Fibroblast of the conjunctiva (primary cell): ENCODE data around the gene UPK1A.
"Not testable (repeated sequence)": the region's sequence is repeated elsewhere in the genome, so short reads cannot be mapped to it uniquely, and the experiment has no call there.

Experiments
- DNase-seq: peaks from one replicate; pipeline ENCODE4 v3.0.0-alpha.2; 2010; ENCODE audit warnings: low read depth

The UPK1A gene

DNA sequence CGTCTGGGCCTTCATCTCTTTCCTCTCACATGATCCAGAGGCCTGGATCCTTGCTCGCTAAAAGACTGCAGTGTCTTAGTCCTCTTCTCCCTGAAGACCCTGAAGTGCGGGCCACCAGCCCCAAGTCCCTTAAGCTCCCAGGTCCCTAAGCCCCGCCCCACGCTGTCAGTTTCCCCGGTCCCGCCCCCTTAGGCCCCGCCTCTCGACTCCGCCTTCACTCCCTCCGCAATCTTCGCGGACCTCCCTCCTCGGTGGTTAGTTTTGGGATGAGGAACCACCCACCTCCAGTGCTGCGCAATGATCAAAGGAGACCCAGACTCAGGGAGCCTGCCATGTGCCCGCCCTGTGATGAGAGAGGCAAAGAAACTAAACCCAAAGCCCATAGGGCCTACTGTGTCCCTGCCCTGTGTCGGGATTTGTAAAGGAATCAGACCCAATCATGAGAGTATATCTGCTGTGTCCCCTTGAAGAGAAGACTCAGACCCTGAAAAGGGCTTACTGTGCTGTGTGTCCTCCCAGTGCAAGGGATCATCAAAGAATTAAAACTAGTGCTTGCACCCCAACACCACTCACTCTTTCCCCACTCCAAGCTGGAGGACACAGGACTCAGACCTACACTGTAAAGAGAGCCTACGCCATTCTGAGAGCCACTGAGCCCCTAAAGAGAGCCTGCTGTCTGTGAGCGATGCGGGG, 21.2 kb upstream of the UPK1A start:
- DNase-seq = no peak

DNA sequence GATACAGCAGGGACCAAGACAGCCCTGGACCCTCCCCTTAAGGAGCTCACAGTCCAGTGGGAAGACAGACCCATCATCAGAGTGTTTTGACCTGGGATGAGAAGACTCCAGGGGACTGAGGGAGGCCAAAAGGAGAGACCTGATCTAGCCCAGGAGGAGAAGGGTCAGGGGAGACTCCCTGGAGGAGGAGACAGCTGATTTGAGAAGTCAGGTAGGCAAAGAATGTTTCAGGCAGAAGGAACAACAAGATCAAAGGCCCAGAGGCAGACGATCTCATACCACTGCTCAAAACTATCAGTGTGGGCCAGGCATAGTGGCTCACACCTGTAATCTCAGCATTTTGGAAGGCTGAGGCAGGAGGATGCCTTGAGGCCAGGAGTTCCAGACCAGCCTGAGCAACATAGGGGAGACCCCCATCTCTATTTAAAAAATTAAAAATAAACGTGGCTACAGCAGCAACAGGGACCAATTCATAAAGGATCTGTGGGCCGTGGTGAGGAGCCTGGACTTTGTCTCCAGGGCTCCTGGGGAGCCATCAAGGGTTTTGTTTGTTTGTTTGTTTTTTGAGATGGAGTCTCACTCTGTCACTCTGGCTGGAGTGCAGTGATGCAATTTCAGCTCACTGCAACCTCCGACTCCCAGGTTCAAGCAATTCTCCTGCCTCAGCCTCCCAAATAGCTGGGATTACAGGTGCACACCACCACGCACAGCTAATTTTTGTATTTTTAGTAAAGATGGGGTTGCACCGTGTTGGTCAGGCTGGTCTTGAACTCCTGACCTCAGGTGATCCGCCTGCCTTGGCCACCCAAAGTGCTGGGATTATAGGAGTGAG, 20.4 kb upstream of the UPK1A start:
- DNase-seq = no peak

DNA sequence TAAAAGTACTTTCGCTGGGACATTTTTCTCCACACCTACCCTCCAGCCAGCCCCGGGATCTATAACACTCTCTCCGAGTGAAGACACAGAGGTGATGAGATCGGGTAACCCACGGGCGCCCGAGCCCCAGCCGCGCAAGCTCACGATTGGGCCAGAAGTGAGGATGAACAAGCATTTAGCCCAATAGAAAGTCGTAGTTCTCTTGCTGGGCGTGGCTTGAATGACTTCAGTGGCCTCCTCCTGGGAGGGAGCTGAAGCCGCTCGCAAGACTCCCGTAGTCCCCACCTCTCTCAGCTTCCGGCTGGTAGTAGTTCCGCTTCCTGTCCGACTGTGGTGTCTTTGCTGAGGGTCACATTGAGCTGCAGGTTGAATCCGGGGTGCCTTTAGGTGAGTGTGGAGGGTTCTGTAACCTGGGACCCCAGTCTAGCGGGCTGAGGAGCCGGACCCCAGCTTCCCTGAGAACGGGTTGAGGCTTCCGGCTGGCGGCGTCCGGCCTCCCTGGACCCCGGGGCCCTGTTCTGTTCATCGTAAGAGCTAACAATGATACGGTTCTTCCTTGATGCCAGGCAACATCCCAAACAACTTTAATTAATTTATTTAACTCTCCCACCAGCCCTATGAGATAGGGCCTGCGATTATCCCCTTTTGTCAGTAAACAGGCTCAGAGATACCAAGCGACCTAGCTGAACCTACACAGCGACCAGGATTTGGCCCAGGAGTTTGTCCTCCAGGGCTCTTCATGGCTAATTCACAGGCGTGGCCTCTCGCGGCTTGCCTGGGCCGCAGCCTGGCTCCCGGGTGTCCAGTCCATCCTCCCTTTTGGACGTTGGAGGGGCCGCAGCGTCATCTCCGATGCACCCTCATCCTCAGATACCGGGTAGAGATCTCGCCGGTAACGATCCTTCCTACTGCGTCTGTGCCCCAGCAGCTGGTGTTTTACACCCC, 18.0 kb upstream of the UPK1A start, which contains the start of gene COX6B1:
Gene COX6B1 (plus strand): TSS at position 307 of the 945 bp plus-strand sequence. CDS start 2,921 bp downstream, outside the sequence.
- DNase-seq = peak; percentile 94

DNA sequence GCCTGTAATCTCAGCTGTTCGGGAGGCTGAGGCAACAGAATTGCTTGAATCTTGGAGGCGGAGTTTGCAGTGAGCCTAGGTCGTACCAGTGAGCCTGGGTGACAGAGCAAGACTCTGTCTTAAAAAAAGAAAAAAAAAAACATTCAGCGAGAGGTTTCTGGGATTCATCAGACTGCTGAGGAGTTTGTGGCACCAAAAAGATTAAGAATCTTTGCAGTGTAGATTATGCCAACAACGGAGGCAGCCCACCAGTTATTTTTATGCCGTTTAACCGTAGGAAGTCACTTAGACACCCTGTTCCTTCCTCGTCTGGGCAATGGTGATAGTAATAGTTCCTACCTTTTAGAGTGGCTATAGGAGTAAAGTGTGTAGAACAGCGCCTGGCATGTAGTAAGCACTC, 15.7 kb upstream of the UPK1A start:
- no peak for DNase-seq

DNA sequence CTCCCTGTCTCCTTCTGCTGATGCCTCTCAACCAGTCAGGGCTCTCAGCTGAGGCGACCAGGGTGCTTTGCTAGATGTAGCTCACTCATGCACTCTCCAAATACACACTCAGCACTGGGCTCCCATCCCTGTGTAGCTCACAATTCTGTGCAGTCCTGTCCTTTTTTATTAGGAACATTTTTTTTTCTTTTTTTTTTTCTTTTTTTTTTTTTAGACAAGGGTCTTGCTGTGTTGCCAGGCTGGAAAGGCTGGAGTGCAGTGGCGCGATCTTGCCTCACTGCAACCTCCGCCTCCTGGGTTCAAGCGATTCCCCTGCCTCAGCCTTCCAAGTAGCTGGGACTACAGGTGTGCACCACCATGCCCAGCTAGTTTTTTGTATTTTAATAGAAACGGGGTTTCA, 11.5 kb upstream of the UPK1A start:
- not testable (repeated sequence) for DNase-seq

DNA sequence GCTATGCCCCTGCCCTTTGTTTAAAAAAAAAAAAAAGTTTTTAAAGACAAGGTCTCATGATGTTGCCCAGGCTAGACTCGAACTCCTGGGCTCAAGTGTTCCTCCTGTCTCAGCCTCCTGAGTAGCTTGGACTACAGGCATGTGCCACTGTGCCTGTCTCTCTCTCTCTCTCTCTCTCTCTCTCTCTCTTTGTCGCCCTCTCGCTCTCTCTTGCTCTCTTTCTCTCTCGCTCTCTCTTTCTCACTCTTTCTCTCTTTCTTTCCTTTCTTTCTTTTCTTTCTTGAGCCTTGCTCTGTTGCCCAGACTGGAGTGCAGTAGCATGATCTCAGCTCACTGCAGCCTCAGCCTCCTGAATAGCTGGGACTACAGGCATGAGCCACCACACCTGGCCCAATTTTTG, 10.7 kb upstream of the UPK1A start:
- DNase-seq = no peak

DNA sequence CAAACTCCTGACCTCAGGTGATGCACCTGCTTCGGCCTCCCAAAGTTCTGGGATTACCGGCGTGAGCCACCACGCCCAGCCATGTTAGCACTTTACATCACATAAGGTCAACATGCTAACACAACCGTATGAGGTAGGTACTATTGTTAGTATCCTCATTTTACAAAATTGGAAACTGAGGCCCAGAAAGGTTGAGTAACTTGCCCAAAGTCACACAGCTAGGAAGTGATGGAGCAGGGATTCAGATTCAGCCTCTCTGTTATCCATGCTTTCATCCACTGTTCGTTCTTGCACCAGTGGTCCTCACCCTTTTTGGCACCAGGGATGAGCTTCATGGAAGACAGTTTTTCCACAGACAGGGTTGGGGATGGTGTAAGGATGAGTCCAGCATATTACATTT, 9.6 kb upstream of the UPK1A start:
- DNase-seq = no peak

DNA sequence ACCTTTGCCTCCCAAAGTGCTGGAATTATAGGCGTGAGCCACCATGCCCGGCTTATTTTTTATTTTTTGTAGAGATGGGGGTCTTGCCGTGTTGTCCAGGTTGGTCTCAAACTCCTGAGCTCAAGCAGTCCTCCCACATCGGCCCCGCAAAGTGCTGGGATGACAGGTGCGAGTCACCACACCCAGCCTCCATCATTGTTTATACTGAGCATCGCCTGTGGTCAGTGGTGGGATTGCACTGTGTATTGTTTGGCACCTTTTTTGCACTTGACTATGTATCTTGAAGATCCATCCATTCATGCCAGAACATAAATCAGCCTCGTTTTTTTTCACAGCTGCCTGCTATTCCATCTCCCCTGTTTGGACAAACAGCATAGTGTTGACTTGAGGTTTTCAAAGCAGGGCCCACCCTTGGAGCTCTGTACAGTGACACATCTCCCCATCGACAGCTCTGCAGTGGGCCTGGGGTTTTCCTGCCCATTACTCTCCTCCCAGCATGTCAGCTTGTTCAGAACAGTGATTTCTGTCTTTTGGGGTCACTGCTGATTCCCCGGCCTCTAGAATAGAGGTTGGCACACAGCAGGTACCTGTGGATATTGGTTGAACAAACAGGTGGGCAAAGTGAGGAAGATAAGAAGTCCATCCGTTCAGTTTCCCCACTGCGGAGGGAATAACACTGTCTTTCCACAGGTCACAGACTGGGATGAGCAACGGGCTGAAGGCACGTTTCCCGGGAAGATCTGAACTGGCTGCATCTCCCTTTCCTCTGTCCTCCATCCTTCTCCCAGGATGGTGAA, 8.2 kb upstream of the UPK1A start:
- no peak for DNase-seq

DNA sequence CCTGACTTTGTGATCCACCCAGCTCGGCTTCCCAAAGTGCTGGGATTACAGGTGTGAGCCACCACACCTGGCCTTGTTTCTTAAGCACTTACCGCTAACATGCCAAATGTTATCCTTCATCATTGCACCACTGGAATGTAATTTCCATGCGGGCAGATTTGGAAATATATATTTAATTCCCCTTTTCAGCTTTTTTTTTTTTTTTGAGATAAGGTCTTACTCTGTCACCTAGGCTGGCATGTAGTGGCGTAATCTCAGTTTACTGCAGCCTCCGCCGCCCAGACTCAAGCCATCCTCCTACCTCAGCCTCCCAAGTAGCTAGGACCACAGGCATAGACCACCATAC, 4.3 kb upstream of the UPK1A start:
- no peak for DNase-seq

DNA sequence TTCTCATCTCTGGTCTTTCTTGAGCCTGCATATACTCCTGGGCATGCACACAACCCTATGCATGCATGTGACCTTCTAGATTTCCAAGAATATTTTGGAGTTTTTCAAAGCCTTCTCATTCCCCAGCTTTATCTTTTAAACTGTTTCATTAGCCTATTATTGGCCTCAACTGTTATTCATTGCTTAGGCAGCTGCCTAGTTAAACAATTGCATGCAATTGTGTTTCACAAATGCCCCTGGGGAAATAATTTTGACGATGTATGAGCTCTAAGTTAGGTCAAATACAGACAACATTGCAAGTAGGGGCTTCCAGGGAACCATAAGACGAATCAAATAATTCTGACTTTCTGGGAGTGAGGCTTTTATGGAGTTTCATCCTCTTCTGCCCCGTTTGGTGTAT, 2.3 kb upstream of the UPK1A start:
- DNase-seq = no peak

DNA sequence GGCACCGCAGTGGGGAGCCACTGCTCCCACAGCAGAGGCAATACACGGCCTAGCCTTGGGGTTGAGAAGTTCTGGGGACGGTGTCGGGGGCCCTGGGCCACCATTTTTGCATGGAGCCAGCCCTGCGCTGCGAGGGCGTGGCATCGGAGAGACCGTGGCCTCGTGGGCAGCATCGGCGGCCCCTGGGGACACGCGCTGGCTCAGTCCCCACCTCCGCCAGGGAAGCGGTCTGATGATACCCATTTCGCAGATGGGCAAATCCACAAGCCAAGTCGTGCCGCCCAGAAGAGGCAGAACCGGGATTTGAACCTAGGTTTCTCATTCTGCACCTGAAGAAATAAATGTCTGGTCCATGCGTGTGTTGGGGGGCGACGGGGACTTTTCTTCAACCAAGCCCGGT, 1.2 kb upstream of the UPK1A start:
- DNase-seq = no peak

DNA sequence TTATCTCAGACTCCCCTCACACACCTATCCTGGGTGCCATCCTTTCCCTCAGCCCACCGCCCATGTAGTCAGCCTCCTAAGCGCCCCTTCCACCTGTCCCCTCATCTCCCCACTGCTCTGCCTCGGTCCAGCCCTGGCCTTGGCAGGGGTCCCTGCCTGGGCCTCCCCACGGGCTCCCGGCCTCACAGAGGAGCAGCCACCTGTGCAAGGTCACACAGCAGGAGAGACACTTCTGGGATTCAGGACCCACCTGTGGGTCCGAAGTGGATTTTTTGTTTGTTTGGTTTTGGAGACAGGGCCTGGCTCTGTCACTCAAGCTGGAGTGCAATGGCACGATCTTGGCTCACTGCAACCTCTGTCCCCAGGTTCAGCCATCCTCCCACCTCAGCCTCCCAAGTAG, 713 bp upstream of the UPK1A start:
- no peak for DNase-seq

DNA sequence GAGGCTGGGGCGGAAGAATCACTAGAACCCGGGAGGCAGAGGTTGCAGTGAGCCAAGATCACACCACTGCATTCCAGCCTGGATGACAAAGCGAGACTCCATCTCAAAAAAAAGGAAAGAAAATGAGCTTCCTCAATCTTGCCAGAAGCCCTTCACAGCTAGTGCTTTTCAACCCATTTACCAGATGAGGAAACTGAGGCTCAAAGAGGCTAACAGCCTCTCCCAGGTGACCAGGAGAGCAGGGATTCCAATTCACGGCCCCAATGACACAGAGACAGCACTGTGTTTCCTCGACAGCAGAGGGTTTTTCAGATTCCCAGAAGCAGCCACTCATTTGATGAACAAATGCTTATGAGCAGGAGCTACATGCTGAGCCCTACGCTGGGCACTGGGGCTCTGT, 3.2 kb downstream of the UPK1A start:
- DNase-seq = no peak

DNA sequence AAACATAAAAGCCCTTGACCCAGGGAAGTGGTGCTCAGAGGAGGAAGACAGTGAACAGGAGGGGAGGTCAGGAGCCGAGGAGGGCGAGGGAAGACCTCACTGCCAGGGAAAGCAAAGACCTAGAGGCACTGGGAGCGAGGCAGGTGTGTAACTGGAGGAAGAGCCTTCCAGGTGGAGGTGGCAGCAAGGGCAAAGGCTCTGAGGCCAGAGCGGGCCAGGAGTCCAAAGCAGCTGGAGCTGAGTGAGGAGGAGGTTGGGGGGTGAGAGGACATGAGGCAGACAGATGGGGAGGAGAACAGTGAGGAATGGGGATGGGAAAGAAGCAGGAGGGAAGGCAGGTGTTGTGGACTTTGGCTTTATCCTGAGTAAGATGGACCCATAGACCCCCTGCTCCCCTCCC, 3.7 kb downstream of the UPK1A start:
- DNase-seq = no peak

DNA sequence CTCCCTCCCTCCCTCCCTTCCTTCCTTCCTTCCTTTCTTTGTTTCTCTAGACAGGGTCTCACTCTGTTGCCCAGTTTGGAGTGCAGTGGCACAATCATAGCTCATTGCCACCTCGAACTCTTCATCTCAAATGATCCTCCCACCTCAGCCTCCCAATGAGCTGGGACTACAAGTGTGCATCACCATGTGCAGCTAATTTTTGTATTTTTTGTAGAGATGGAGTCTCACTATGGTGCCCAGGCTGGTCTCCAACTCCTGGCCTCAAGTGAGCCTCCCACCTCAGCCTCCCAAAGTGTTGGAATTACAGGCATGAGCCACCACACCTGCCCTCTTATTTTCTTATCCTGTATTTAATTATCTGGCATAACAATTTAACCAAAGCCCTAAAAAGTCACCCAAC, 4.4 kb downstream of the UPK1A start:
- DNase-seq = no peak

DNA sequence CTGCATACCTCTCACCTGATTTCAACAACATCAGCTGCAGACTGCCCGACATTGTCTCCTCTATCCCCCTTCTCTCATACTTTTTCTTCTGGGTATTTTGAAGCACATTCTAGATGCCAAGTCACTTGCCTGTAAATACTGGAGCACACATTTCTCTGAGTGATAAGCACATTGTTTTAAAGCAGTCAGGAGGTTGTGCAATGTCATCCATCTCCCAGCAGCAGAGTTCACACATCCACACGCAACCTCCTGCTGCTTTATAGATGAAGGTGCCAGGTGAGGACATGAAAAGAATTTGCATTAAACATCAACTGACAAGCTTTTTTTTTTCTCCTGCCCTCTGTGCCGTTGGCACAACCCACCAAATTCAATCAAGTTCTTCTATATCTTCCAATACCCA, 5.5 kb downstream of the UPK1A start:
- no peak for DNase-seq

DNA sequence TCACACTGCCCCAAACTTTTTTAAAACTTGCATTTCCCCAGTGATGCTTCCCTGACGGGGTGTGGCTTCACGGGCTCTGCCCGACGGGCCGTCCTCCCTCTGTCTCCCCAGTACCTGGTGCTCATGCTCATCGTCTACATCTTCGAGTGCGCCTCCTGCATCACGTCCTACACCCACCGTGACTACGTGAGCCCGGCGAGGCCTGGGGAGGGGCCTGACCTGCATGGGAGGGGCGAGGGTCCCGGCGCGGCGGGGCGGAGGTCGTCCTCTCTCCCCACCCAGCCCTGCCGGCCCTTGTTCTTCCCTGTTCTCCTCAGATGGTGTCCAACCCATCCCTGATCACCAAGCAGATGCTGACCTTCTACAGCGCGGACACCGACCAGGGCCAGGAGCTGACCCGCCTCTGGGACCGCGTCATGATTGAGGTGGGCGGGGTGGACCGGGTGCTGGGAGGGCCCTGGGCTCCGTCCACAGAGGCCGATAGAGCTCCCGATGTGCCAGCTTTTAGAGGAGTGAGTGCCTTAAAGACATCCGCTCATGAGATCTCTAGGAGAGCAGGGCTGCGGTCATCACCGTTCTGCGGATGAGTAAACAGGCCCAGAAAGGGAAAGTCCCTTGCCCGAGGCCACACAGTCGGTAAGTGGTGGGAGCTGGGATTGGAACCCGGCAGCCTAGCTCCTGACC, 6.9 kb downstream of the UPK1A start:
- DNase-seq = no peak

DNA sequence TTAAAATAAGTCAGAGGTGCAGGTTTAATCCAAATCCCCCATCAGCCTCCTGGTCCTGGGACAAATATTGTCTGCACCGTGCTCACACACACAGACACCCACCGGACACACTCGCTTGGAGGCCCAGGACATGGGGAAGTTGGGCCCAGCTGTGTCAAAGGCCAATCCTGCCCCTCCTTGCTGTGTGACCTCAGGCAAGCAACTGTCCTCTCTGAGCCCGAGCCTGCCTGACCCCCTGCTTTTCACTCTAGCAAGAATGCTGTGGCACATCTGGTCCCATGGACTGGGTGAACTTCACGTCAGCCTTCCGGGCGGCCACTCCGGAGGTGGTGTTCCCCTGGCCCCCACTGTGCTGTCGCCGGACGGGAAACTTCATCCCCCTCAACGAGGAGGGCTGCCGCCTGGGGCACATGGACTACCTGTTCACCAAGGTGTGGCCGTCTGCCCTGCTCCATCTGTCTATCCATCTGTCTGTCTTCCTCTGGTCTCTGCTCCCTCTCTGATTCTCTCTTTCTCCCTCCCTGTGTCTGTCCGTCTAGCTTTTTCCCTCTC, 9.3 kb downstream of the UPK1A start:
- DNase-seq = no peak

DNA sequence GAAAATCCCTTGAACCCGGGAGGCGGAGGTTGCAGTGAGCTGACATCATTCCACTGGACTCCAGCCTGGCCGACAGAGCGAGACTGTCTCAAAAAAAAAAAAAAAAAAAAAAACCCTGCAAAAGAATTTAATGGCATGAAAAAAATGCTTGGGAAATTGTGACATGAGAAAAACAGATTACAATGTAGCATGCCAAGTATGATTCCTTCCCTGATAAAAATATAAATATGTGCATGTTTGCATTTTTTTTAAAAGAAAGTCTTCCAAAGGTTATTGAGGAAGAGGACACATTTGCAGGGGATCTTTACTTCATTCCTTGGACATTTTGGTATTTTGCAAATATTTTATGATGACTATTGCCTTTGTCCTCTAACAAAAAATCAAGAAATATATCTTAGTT, 23.5 kb downstream of the UPK1A start:
- DNase-seq = no peak

DNA sequence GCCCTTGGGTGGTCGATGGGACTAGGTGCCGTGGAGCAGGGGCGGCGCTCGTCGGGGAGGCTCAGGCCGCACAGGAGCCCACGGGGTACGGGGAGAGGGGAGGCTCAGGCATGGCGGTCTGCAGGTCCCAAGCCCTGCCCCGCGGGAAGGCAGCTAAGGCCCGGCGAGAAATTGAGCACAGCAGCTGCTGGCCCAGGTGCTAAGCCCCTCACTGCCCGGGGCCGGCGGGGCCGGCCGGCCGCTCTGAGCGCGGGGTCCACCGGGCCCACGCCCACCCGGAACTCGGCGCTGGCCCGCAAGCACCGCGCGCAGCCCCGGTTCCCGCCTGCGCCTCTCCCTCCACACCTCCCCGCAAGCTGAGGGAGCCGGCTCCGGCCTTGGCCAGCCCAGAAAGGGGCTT, 24.8 kb downstream of the UPK1A start:
- DNase-seq = not testable (repeated sequence)

DNA sequence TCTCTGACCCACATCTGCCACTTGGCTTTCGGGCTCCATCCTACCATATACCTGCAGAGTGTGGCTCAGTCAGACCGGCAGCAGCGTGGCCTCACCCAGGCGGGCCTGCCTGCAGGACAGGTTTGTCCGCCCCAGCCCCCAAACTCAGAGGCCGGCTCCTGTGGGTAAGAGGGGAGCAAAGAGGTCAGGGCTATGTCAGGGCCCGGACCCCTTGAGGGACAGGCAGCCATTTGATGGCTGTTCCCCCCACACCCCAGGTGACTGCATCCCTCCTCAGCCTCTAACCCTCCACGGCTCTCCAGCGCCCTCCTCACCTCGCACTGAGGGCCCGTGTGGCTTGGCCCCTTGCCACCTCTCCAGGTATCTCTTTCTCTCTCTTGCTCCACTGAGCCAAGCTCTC, 25.7 kb downstream of the UPK1A start:
- no peak for DNase-seq
